GM18508 (cell line): ENCODE measurements around the gene RP9.

Experiments
- ATAC-seq: cut with Tn5 transposase; IDR thresholded peaks from one replicate; pipeline ENCODE4 v1.9.1; 2021; ENCODE audit warnings: moderate number of reproducible peaks; ENCODE audit not compliant: insufficient read depth, unreplicated experiment

The RP9 gene

GRCh38 chr7:33067921-33068320 lies 41.3 kb downstream of the RP9 start:
- no peak for ATAC-seq

GRCh38 chr7:33066771-33067170 lies 42.4 kb downstream of the RP9 start:
- no peak for ATAC-seq

GRCh38 chr7:33065981-33066380 lies 43.2 kb downstream of the RP9 start:
- ATAC-seq = no peak

GRCh38 chr7:33062782-33063443 lies 46.3 kb downstream of the RP9 start:
- peak; percentile 86 for ATAC-seq

- ATAC-seq = peak; percentile 30
Observed at GRCh38 chr7:33062023-33062781, 47.0 kb downstream of the RP9 start, which contains the start of gene NT5C3A. TSS of gene NT5C3A (minus strand) at chr7:33062776. CDS start at chr7:33062705, 71 bp downstream.

- no peak for ATAC-seq
Observed at GRCh38 chr7:33061282-33061937, 47.8 kb downstream of the RP9 start.

GRCh38 chr7:33059635-33060034 lies 49.6 kb downstream of the RP9 start:
- ATAC-seq = no peak

GRCh38 chr7:33055158-33055557 lies 54.0 kb downstream of the RP9 start:
- ATAC-seq = no peak

GRCh38 chr7:33054261-33054964 lies 54.8 kb downstream of the RP9 start:
- ATAC-seq = no peak

- ATAC-seq = no peak
Observed at GRCh38 chr7:33053721-33054120, 55.5 kb downstream of the RP9 start.

GRCh38 chr7:33050535-33051318 lies 58.5 kb downstream of the RP9 start:
- peak; percentile 45 for ATAC-seq

- ATAC-seq = no peak
Observed at GRCh38 chr7:33048704-33049103, 60.5 kb downstream of the RP9 start.

GRCh38 chr7:33048257-33048656 lies 60.9 kb downstream of the RP9 start:
- ATAC-seq = no peak

- ATAC-seq = no peak
Observed at GRCh38 chr7:33044986-33045385, 64.2 kb downstream of the RP9 start.
